GM12801 (cell line): ENCODE data around the gene IL19.

ENCODE experiments used
- CTCF ChIP-seq: IDR thresholded peaks from one replicate; pipeline ENCODE4 v1.5.1; 2011; ENCODE audit warnings: control low read depth; ENCODE audit not compliant: insufficient read length; ENCODE audit errors: extremely low read depth

Gene IL19

GRCh38 chr1:206792939-206793607 lies 22.5 kb downstream of the IL19 start:
- TF ChIP-seq CTCF, result no peak

GRCh38 chr1:206793620-206794019 lies 23.0 kb downstream of the IL19 start:
- TF ChIP-seq CTCF, result no peak

GRCh38 chr1:206794294-206794908 lies 23.8 kb downstream of the IL19 start:
- TF ChIP-seq CTCF, result no peak

- no peak for TF ChIP-seq CTCF
Measured at GRCh38 chr1:206796116-206796515, 25.5 kb downstream of the IL19 start.

- no peak for TF ChIP-seq CTCF
Measured at GRCh38 chr1:206796981-206797402, 26.4 kb downstream of the IL19 start.

- no peak for TF ChIP-seq CTCF
Measured at GRCh38 chr1:206797534-206798383, 27.2 kb downstream of the IL19 start.

- no peak for TF ChIP-seq CTCF
Measured at GRCh38 chr1:206798384-206798996, 27.9 kb downstream of the IL19 start.
